ENCODE data around the gene ADAMTSL1.

DNA sequence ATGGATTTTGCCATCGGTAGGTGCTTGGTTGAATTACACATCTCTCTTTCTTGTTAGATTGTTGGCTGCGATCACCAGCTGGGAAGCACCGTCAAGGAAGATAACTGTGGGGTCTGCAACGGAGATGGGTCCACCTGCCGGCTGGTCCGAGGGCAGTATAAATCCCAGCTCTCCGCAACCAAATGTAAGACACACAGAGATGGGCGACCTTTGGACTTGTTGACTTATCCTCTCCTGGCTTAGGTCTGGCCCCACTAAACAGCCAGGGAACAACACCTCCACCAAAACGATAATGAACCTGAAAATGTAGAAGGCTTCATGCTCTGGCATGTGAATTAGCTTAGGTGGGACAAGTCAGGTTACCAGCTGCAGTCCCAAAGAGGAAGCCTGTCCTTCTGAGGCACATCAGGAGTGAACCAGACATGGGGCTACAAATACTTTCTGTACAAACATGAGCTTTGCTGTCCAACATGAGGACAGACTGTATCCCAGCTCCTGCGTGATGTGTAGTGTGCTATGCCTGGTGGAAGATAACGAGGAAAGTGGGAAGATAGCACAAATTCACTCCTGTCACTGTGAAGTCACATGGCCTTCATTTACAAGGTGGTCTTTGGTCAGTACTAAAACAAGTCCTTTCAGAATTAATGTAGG lies 148.4 kb downstream of the ADAMTSL1 start:
- no peak for TF ChIP-seq POLR2AphosphoS5 (IDR thresholded peaks at IDR 0.05)
- TF ChIP-seq, protein P1, sequence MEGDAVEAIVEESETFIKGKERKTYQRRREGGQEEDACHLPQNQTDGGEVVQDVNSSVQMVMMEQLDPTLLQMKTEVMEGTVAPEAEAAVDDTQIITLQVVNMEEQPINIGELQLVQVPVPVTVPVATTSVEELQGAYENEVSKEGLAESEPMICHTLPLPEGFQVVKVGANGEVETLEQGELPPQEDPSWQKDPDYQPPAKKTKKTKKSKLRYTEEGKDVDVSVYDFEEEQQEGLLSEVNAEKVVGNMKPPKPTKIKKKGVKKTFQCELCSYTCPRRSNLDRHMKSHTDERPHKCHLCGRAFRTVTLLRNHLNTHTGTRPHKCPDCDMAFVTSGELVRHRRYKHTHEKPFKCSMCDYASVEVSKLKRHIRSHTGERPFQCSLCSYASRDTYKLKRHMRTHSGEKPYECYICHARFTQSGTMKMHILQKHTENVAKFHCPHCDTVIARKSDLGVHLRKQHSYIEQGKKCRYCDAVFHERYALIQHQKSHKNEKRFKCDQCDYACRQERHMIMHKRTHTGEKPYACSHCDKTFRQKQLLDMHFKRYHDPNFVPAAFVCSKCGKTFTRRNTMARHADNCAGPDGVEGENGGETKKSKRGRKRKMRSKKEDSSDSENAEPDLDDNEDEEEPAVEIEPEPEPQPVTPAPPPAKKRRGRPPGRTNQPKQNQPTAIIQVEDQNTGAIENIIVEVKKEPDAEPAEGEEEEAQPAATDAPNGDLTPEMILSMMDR (IDR thresholded peaks at IDR 0.05), result no peak
- TF ChIP-seq POLR2A (IDR thresholded peaks at IDR 0.05), result no peak
- no peak for TF ChIP-seq EP300 (IDR thresholded peaks at IDR 0.05)

Data from stomach (tissue), 4 donors.